ENCODE measurements around the gene NRCAM.

Gene NRCAM

DNA sequence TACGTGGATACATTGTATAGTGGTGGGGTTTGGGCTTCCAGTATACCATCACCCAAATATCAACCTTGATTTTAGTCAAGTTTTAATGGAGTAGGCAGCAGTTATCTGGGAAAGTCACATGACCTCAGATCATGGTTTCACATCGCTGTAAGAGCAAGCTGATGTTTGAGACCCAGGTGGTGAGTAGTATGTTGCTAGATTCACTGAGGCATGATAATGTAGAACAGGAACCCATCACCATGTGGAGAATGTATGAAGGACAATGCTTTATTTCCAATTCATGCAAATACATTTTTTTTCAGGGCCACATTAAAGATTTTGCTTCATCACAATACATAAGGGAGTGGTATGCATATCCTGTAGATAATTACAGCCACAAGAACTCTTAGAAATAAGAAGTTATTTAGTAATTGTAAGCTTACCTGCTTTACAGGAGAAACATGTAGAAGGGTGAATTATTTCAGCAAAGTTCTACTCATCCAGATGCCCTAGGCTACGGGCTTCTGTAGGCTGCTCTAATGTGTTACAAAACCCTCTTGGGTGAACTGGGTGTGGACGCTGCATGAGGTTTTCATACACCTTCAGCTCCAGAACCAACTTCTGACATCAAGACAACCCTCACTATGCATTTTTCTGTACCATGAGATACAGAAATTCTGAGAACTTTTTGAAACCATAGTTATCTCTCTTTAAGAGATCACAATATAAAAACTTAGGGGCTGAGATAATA, 298.5 kb downstream of the NRCAM start:
- Histone ChIP-seq H3K9ac (no peak overlapping the region), H3K4me3 (ENCODE audit: low read depth, low read length) (no peak overlapping the region), H3K4me2 (ENCODE audit: low read length) (no peak overlapping the region), H3K27me3 (ENCODE audit: control insufficient read depth, insufficient read depth, low read length) (no peaks in the 10 kb centered on the region), H3K36me3 (ENCODE audit: control insufficient read depth, insufficient read depth, low read length) (no peaks in the 10 kb centered on the region), H3K4me1 (no peaks in the 10 kb centered on the region), H3K27ac (no peak overlapping the region), H3K9me3 (ENCODE audit: control insufficient read depth, low read length) (no peaks in the 10 kb centered on the region), H2AFZ (no peak overlapping the region), H3K79me2 (no peaks in the 10 kb centered on the region)
- TF ChIP-seq, protein P1, sequence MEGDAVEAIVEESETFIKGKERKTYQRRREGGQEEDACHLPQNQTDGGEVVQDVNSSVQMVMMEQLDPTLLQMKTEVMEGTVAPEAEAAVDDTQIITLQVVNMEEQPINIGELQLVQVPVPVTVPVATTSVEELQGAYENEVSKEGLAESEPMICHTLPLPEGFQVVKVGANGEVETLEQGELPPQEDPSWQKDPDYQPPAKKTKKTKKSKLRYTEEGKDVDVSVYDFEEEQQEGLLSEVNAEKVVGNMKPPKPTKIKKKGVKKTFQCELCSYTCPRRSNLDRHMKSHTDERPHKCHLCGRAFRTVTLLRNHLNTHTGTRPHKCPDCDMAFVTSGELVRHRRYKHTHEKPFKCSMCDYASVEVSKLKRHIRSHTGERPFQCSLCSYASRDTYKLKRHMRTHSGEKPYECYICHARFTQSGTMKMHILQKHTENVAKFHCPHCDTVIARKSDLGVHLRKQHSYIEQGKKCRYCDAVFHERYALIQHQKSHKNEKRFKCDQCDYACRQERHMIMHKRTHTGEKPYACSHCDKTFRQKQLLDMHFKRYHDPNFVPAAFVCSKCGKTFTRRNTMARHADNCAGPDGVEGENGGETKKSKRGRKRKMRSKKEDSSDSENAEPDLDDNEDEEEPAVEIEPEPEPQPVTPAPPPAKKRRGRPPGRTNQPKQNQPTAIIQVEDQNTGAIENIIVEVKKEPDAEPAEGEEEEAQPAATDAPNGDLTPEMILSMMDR (IDR thresholded peaks at IDR 0.05): no peak

- no peak overlapping the region for H3K9ac ChIP-seq
- no peaks in the 10 kb centered on the region for H3K9me3 ChIP-seq (ENCODE audit: control insufficient read depth, low read length)
- H2AFZ ChIP-seq: no peak overlapping the region
- no peak overlapping the region for H3K4me3 ChIP-seq (ENCODE audit: low read depth, low read length)
- H3K4me2 ChIP-seq (ENCODE audit: low read length): no peak overlapping the region
- no peaks in the 10 kb centered on the region for H3K27me3 ChIP-seq (ENCODE audit: control insufficient read depth, insufficient read depth, low read length)
- no peaks in the 10 kb centered on the region for H3K79me2 ChIP-seq
- TF ChIP-seq, protein P1 (IDR thresholded peaks at IDR 0.05): no peak
- no peaks in the 10 kb centered on the region for H3K4me1 ChIP-seq
- no peaks in the 10 kb centered on the region for H3K36me3 ChIP-seq (ENCODE audit: control insufficient read depth, insufficient read depth, low read length)
- H3K27ac ChIP-seq: no peak overlapping the region
Observed at GRCh38 chr7:108156897-108157605, 299.2 kb downstream of the NRCAM start.

DNA sequence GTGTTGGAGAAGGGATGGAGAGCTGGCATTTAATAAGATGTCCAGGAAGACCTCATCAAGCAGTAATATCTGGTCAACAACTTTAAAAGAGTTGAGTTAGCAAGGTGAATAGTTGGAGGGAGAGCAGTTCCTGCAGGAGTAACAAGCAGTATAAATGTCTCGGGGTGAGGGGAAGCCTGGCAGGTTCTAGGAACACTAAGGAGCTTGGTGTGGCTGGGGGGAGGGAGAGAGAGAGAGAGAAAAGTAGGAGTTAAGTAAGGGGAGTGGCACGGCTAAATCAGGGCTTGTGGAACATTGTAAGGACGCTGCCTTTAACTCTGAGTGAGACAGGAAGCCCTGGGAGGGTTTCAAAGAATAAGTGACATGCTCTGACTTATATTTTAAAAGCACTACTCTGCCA, 304.0 kb downstream of the NRCAM start:
- no peaks in the 10 kb centered on the region for H3K9me3 ChIP-seq (ENCODE audit: control insufficient read depth, low read length)
- H3K79me2 ChIP-seq: no peaks in the 10 kb centered on the region
- no peaks in the 10 kb centered on the region for H3K27me3 ChIP-seq (ENCODE audit: control insufficient read depth, insufficient read depth, low read length)
- no peak overlapping the region for H3K4me2 ChIP-seq (ENCODE audit: low read length)
- no peak overlapping the region for H3K27ac ChIP-seq
- H2AFZ ChIP-seq: no peak overlapping the region
- no peak overlapping the region for H3K4me3 ChIP-seq (ENCODE audit: low read depth, low read length)
- TF ChIP-seq, protein P1 (IDR thresholded peaks at IDR 0.05): no peak
- no peaks in the 10 kb centered on the region for H3K36me3 ChIP-seq (ENCODE audit: control insufficient read depth, insufficient read depth, low read length)
- no peaks in the 10 kb centered on the region for H3K4me1 ChIP-seq
- H3K9ac ChIP-seq: no peak overlapping the region

DNA sequence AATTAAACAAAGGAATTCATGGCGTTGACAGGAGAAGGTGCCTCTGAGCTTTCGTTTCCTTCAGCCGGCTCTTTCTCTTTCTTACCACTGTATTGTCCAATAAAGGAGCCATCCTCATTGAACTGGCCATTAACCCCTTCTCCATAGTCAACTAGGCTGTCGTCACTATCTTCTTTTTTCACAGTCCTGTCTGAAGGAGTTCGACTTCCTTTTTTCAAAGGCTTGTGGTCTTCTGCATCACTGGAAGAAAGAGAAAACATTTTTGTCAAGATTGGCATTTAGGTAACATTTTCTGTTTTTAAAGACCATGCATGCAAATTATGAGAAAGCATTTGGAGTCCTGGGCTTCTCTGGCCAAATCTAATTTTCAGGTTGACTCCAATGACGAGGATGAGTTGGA, 306.3 kb downstream of the NRCAM start:
- Histone ChIP-seq H2AFZ (no peak overlapping the region), H3K27ac (no peak overlapping the region), H3K9me3 (ENCODE audit: control insufficient read depth, low read length) (no peaks in the 10 kb centered on the region), H3K4me3 (ENCODE audit: low read depth, low read length) (no peak overlapping the region), H3K36me3 (ENCODE audit: control insufficient read depth, insufficient read depth, low read length) (no peaks in the 10 kb centered on the region), H3K4me1 (no peaks in the 10 kb centered on the region), H3K4me2 (ENCODE audit: low read length) (no peak overlapping the region), H3K9ac (no peak overlapping the region), H3K79me2 (no peaks in the 10 kb centered on the region), H3K27me3 (ENCODE audit: control insufficient read depth, insufficient read depth, low read length) (no peaks in the 10 kb centered on the region)
- TF ChIP-seq, protein P1 (IDR thresholded peaks at IDR 0.05): no peak

Measured in parathyroid adenoma (tissue), 2 donors.